K562 (cell line): Measurements from ENCODE around the gene RPL10A. TPM values are rescaled to one million over a fixed set of nuclear protein-coding genes. Genes with fewer than 3 reads are reported as not detected.

Source experiments
- BRCA1 ChIP-seq, 2 experiments: fragments of 450-650 bp in 1 of 2; sonication (generic) in 1 of 2; formaldehyde crosslinking in 1 of 2; IDR thresholded peaks; 2 replicates each; pipeline versions ENCODE4 v1.5.0 to v1.6.1; 2017 to 2020; ENCODE audit warnings: mild to moderate bottlenecking in 1 of 2, missing genetic modification reagents in 1 of 2
- CEBPB ChIP-seq: fragments of 450-650 bp; IDR thresholded peaks from 2 replicates; pipeline ENCODE4 v1.6.1; 2016; ENCODE audit warnings: missing genetic modification characterization, missing compliant biosample characterization
- CHD1 ChIP-seq: fragments of 200-600 bp; sonication (generic); IDR thresholded peaks from one replicate; pipeline ENCODE4 v1.6.1; 2012; ENCODE audit warnings: mild to moderate bottlenecking, moderate library complexity, low read length, inconsistent platforms
- CREB1 ChIP-seq, 2 experiments: sonication (generic) in 1 of 2; formaldehyde crosslinking in 1 of 2; IDR thresholded peaks; 2 replicates each; pipeline versions ENCODE4 v1.6.1 to v1.8.0; 2012 to 2022; ENCODE audit warnings: inconsistent platforms in 1 of 2, mild to moderate bottlenecking in 1 of 2, missing genetic modification reagents in 1 of 2, moderate library complexity in 1 of 2
- CXXC5 ChIP-seq: fragments of 250-450 bp; sonication (Bioruptor Pico); IDR thresholded peaks from 2 replicates; pipeline ENCODE4 v1.8.0; 2022; ENCODE audit warnings: inconsistent platforms, mild to moderate bottlenecking, moderate library complexity
- GATAD2B ChIP-seq: fragments of 450-650 bp; IDR thresholded peaks from 2 replicates; pipeline ENCODE4 v1.6.1; 2017; ENCODE audit warnings: mild to moderate bottlenecking, borderline replicate concordance
- HNRNPL ChIP-seq: fragments of 200-400 bp; formaldehyde crosslinking; IDR thresholded peaks from 2 replicates; pipeline ENCODE4 v1.6.1; 2017; ENCODE audit warnings: low read depth, mild to moderate bottlenecking, low read length
- IRF2 ChIP-seq: sonication (generic); formaldehyde crosslinking; IDR thresholded peaks from 2 replicates; pipeline ENCODE4 v1.8.1; 2022; ENCODE audit warnings: mild to moderate bottlenecking, missing genetic modification reagents
- NR3C1 ChIP-seq: sonication (generic); formaldehyde crosslinking; IDR thresholded peaks from 2 replicates; pipeline ENCODE4 v1.8.1; 2022; ENCODE audit warnings: missing genetic modification reagents
- POLR2H ChIP-seq: IDR thresholded peaks from 2 replicates; pipeline ENCODE4 v1.6.1; 2016; ENCODE audit warnings: missing genetic modification characterization, low read depth, mild to moderate bottlenecking, control low read depth, missing compliant biosample characterization, moderate library complexity
- RBM22 ChIP-seq: fragments of 200-400 bp; formaldehyde crosslinking; IDR thresholded peaks from 2 replicates; pipeline ENCODE4 v1.6.1; 2018; ENCODE audit warnings: low read length, low read depth; ENCODE audit not compliant: poor library complexity, severe bottlenecking
- XRCC5 ChIP-seq: fragments of 200-400 bp; formaldehyde crosslinking; IDR thresholded peaks from 2 replicates; pipeline ENCODE4 v1.6.1; 2017; ENCODE audit warnings: low read depth, mild to moderate bottlenecking, low read length
- ZKSCAN1 ChIP-seq: fragments of 150-350 bp; IDR thresholded peaks from 2 replicates; pipeline ENCODE4 v1.6.1; 2016; ENCODE audit warnings: low read depth, low read length
- ZNF232 ChIP-seq: sonication (generic); formaldehyde crosslinking; IDR thresholded peaks from 2 replicates; pipeline ENCODE4 v1.8.0; 2022; ENCODE audit warnings: mild to moderate bottlenecking, missing genetic modification reagents
- polyA plus RNA-seq, 8 experiments: library from polyadenylated mRNA; depleted of rRNA in 4 of 8; stranded (reverse) in 5 of 8; unstranded in 3 of 8; fragments of >200 nt; fragmentation: Nextera tagmentation in 2 of 8; fragmentation: Illumina TruSeq in 1 of 8; extraction: Ambion mirVana in 2 of 8; extraction: Trizol in 1 of 8; gene quantifications; 2 replicates each; pipeline versions ENCODE4 v1.2.1 to v1.2.3, GENCODE V29; 2011 to 2014; ENCODE audit warnings: inconsistent platforms in 1 of 8, missing spikeins in 1 of 8
- total RNA-seq, 7 experiments: library from RNA; depleted of rRNA in 6 of 7; stranded (reverse); fragments of >200 nt in 6 of 7; fragmentation: Illumina TruSeq in 2 of 7; extraction: Trizol in 2 of 7; gene quantifications; 2 replicates each; pipeline versions ENCODE4 v1.2.1 to v1.2.3, GENCODE V29; 2011 to 2021; ENCODE audit warnings: low replicate concordance in 1 of 7
- TF ChIP-seq, protein P1 (sequence below): fragments of 250-450 bp; sonication (Bioruptor Pico); IDR thresholded peaks from 2 replicates; pipeline ENCODE4 v1.8.0; 2022; ENCODE audit warnings: moderate library complexity, mild to moderate bottlenecking, inconsistent platforms
- TF ChIP-seq, protein P2 (sequence below): conservative IDR thresholded peaks from 2 replicates; pipeline ENCODE4 v1.6.1; 2011; ENCODE audit warnings: low read depth, mild to moderate bottlenecking, low read length; ENCODE audit not compliant: control insufficient read depth
- TF ChIP-seq, protein P3 (sequence below): fragments of 450-650 bp; IDR thresholded peaks from 2 replicates; pipeline ENCODE4 v1.6.1; 2017; ENCODE audit warnings: antibody characterized with exemption, mild to moderate bottlenecking

The RPL10A gene
- total and polyA plus RNA-seq, 9 of the 15 experiments (the other 6 are each of a cell fraction or from before 2014, with no cell fraction given) = 1,589 to 3,237 (median 2,116) TPM

DNA sequence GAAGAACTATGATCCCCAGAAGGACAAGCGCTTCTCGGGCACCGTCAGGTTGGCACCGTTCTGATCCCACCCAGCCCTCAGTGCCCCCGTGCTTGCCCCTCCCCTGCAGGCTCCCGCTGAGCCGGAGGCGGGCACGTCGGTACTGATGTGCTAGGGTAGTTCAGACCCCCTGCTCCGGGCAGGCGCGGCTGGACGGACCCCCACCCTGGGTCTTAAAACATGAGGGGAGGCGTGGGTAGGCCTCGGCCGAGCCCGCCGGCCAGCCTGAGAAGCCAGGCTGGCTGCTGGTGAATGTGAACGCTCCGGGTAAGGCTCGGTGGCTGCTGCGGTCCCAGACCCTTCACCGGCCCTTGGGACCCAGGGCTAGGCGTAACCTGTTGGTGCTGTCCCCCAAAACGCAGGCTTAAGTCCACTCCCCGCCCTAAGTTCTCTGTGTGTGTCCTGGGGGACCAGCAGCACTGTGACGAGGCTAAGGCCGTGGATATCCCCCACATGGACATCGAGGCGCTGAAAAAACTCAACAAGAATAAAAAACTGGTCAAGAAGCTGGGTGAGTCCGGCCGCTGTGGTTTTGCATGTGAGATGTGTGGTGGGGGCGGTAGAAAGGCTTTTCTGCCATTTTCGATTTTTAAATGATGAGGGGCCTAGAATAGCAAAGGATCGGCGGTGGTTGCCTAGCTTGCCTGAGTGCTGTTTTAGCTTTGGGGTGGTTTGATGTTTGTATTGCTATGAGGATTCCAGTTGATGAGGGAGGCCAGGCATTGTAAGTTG lies 964 bp downstream of the RPL10A start (continued):
- TF ChIP-seq, protein P1, sequence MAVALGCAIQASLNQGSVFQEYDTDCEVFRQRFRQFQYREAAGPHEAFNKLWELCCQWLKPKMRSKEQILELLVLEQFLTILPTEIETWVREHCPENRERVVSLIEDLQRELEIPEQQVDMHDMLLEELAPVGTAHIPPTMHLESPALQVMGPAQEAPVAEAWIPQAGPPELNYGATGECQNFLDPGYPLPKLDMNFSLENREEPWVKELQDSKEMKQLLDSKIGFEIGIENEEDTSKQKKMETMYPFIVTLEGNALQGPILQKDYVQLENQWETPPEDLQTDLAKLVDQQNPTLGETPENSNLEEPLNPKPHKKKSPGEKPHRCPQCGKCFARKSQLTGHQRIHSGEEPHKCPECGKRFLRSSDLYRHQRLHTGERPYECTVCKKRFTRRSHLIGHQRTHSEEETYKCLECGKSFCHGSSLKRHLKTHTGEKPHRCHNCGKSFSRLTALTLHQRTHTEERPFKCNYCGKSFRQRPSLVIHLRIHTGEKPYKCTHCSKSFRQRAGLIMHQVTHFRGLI (CRISPR knock-in tag) = no peak
- TF ChIP-seq HNRNPL (peak; percentile 72; the same call in 1 of the 2 replicates), RBM22 (peak; percentile 24), ZKSCAN1 (0 out of 2 replicates have a peak, but pooled peaks have one; percentile 24), NR3C1 (CRISPR knock-in tag) (peak; percentile 55), CXXC5 (CRISPR knock-in tag) (no peak), POLR2H (tag) (0 out of 2 replicates have a peak, but pooled peaks have one; percentile 15), GATAD2B (no peak), IRF2 (0 out of 2 replicates have a peak, but pooled peaks have one; percentile 70), XRCC5 (0 out of 2 replicates have a peak, but pooled peaks have one; percentile 17), BRCA1 (IDR thresholded peaks at IDR 0.05) (no peak), BRCA1 (CRISPR knock-in tag; IDR thresholded peaks at IDR 0.05) (peak; percentile 50; the same call in 1 of the 2 replicates), ZNF232 (CRISPR knock-in tag) (no peak), CREB1 (IDR thresholded peaks at IDR 0.05) (no peak), CREB1 (CRISPR knock-in tag; IDR thresholded peaks at IDR 0.05) (0 out of 2 replicates have a peak, but pooled peaks have one; percentile 37), CEBPB (tag) (no peak), CHD1 (peak; percentile 38)
- TF ChIP-seq, protein P2, sequence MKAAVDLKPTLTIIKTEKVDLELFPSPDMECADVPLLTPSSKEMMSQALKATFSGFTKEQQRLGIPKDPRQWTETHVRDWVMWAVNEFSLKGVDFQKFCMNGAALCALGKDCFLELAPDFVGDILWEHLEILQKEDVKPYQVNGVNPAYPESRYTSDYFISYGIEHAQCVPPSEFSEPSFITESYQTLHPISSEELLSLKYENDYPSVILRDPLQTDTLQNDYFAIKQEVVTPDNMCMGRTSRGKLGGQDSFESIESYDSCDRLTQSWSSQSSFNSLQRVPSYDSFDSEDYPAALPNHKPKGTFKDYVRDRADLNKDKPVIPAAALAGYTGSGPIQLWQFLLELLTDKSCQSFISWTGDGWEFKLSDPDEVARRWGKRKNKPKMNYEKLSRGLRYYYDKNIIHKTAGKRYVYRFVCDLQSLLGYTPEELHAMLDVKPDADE = 0 out of 2 replicates have a peak, but pooled peaks have one; percentile 19
- TF ChIP-seq, protein P3, sequence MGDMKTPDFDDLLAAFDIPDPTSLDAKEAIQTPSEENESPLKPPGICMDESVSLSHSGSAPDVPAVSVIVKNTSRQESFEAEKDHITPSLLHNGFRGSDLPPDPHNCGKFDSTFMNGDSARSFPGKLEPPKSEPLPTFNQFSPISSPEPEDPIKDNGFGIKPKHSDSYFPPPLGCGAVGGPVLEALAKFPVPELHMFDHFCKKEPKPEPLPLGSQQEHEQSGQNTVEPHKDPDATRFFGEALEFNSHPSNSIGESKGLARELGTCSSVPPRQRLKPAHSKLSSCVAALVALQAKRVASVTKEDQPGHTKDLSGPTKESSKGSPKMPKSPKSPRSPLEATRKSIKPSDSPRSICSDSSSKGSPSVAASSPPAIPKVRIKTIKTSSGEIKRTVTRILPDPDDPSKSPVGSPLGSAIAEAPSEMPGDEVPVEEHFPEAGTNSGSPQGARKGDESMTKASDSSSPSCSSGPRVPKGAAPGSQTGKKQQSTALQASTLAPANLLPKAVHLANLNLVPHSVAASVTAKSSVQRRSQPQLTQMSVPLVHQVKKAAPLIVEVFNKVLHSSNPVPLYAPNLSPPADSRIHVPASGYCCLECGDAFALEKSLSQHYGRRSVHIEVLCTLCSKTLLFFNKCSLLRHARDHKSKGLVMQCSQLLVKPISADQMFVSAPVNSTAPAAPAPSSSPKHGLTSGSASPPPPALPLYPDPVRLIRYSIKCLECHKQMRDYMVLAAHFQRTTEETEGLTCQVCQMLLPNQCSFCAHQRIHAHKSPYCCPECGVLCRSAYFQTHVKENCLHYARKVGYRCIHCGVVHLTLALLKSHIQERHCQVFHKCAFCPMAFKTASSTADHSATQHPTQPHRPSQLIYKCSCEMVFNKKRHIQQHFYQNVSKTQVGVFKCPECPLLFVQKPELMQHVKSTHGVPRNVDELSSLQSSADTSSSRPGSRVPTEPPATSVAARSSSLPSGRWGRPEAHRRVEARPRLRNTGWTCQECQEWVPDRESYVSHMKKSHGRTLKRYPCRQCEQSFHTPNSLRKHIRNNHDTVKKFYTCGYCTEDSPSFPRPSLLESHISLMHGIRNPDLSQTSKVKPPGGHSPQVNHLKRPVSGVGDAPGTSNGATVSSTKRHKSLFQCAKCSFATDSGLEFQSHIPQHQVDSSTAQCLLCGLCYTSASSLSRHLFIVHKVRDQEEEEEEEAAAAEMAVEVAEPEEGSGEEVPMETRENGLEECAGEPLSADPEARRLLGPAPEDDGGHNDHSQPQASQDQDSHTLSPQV = 0 out of 2 replicates have a peak, but pooled peaks have one; percentile 8
